Ascending aorta (tissue), 2 donors: ENCODE measurements around the gene S100A8. TPM values are rescaled to one million over a fixed set of nuclear protein-coding genes. Genes with fewer than 3 reads are reported as not detected.

Experiments
- DNase-seq, 2 donors: peaks; one replicate each; pipeline ENCODE4 v3.0.0-alpha.2; 2019; ENCODE audit warnings: low spot score in 2 of 2
- H3K27ac ChIP-seq, 2 donors: fragments of 200-600 bp; sonication (generic); one replicate each; pipeline ENCODE4 v1.5.1; 2016 to 2017; ENCODE audit warnings: mild to moderate bottlenecking in 1 of 2
- H3K27me3 ChIP-seq: fragments of 200-600 bp; sonication (generic); one replicate; pipeline ENCODE4 v1.5.1; 2017
- H3K36me3 ChIP-seq, 2 donors: fragments of 200-600 bp; sonication (generic); one replicate each; pipeline ENCODE4 v1.5.1; 2016
- H3K4me1 ChIP-seq, 2 donors: fragments of 200-600 bp; sonication (generic); one replicate each; pipeline ENCODE4 v1.5.1; 2016 to 2017; ENCODE audit warnings: mild to moderate bottlenecking in 1 of 2
- H3K4me3 ChIP-seq, 2 donors: fragments of 200-600 bp; sonication (generic); one replicate each; pipeline ENCODE4 v1.5.1; 2016 to 2017; ENCODE audit warnings: mild to moderate bottlenecking in 1 of 2
- H3K9me3 ChIP-seq, 2 donors: fragments of 200-600 bp; sonication (generic); one replicate each; pipeline ENCODE4 v1.5.1; 2016
- CTCF ChIP-seq, 3 experiments: fragments of 200-600 bp in 2 of 3; fragments of 450-650 bp in 1 of 3; sonication (generic) in 2 of 3; IDR thresholded peaks; one replicate each; pipeline ENCODE4 v1.5.1; 2016 to 2019; ENCODE audit warnings: antibody characterized with exemption in 3 of 3, mild to moderate bottlenecking in 1 of 3, moderate library complexity in 1 of 3
- intact Hi-C: fragments of 100-400 bp; cut with DNase I; formaldehyde crosslinking; loops from one replicate; pipeline ENCODE4 v1.15.1; 2023
- total RNA-seq: library from RNA; depleted of rRNA; stranded (reverse); fragments of >200 nt; gene quantifications from one replicate; pipeline ENCODE4 v1.1.0, GENCODE V29; 2016

S100A8 gene
- total RNA-seq, 1 donor from 2014 or later, result 33.5 TPM

GRCh38 chr1:153344718-153345025 is 46.2 kb downstream of the S100A8 start:
- no peaks in the 10 kb centered on the region for H3K36me3 ChIP-seq
- no peak overlapping the region for H3K4me3 ChIP-seq
- DNase-seq, result no peak
- no peak for TF ChIP-seq CTCF (IDR thresholded peaks at IDR 0.05)
- H3K27ac ChIP-seq, result no peak overlapping the region
- no peaks in the 10 kb centered on the region for H3K9me3 ChIP-seq
- H3K27me3 ChIP-seq, result no peaks in the 10 kb centered on the region
- no peaks in the 10 kb centered on the region for H3K4me1 ChIP-seq
- intact Hi-C loops, result no loop called here

DNA sequence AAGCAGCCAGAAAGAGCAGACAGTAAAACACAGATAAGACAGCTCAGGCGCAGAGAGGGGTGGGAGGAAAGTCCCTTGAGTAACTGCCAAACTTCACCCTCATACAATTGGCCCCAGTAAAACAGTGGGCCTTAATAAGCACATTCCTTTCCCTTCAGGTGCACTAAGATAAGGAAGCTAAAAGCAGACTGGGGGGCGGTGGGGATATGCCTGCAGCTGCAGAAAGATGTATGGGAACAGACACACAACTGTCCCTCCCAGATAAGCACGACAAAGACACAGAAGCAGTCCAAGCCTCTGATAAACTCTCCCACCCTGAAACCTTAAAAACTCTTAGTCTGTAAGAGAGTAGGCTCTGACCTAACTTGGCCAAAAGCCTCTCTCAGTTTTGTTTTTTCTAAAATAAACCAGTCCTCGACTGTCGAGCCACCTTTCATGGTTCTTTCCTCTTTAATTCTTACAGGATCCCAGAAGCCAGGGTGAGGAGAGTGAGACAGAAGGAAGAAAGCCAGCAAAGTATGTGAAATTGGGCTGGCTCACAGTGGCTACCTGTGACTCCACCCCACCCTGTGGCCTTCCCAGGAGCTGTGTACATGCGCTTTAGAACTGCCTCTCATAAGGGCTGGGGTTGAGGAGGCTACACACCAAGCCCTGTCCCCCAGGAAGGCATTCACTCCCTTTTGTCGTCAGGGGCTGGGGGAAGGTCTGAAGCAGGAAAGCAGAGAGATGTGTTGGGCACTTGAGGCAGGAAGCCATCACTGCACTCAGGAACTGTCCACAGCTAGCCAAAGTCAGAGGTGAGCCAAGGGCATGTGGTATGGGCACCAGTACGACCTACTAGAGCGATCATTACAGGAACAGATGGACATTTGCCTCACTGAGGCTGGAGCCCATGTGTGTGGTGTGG is 46.8 kb downstream of the S100A8 start:
- H3K27ac ChIP-seq, result no peak overlapping the region
- no peak for DNase-seq
- H3K36me3 ChIP-seq, result no peaks in the 10 kb centered on the region
- no peaks in the 10 kb centered on the region for H3K9me3 ChIP-seq
- H3K4me1 ChIP-seq, result no peaks in the 10 kb centered on the region
- intact Hi-C loops, result no loop called here
- no peak overlapping the region for H3K4me3 ChIP-seq
- no peaks in the 10 kb centered on the region for H3K27me3 ChIP-seq
- TF ChIP-seq CTCF (IDR thresholded peaks at IDR 0.05), result no peak

DNA sequence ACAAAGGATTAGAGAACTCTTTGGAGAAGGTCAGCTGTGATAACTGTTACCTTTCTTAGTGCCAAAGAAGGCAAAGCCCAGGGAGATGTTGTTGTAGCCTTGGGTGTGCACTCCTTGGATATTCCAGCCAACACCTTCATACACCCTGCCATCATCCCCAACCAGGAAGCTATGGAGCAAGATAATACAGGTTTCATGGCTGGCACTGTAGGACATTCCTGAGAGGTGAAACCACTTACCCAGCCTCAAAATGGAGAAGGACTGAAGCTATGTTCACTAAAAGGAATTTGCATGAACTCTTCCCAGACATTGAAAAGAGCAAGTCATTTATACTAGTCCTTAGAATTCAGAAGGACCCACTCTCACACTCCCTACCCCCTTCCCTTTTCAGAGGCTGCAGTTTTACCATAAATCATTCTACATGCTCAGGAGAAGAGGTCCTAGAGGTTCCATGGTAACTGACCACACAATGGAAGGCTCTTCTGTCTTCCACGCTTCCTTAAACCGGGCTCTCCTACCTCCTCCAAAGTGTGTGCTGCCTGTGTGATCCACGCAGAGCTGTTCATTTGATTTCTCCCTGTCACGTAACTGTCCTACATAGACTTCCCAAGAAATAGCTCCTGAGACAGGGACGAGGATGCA is 47.7 kb downstream of the S100A8 start:
- TF ChIP-seq CTCF (IDR thresholded peaks at IDR 0.05), result no peak
- no peak for DNase-seq
- no peaks in the 10 kb centered on the region for H3K36me3 ChIP-seq
- intact Hi-C loops, result no loop called here
- H3K27ac ChIP-seq, result no peak overlapping the region
- no peak overlapping the region for H3K4me3 ChIP-seq
- no peaks in the 10 kb centered on the region for H3K9me3 ChIP-seq
- H3K27me3 ChIP-seq, result no peaks in the 10 kb centered on the region
- no peaks in the 10 kb centered on the region for H3K4me1 ChIP-seq

GRCh38 chr1:153342178-153342577 is 48.7 kb downstream of the S100A8 start:
- no peaks in the 10 kb centered on the region for H3K9me3 ChIP-seq
- no peaks in the 10 kb centered on the region for H3K27me3 ChIP-seq
- no peaks in the 10 kb centered on the region for H3K36me3 ChIP-seq
- TF ChIP-seq CTCF (IDR thresholded peaks at IDR 0.05), result no peak
- H3K27ac ChIP-seq, result no peak overlapping the region
- intact Hi-C loops, result no loop called here
- no peak overlapping the region for H3K4me3 ChIP-seq
- DNase-seq, result no peak
- no peaks in the 10 kb centered on the region for H3K4me1 ChIP-seq

GRCh38 chr1:153341431-153341934 is 49.4 kb downstream of the S100A8 start:
- no peak overlapping the region for H3K4me3 ChIP-seq
- intact Hi-C loops, result no loop called here

More at GRCh38 chr1:153341431-153341934, 49.4 kb downstream of the S100A8 start:
- Histone ChIP-seq H3K4me1 (no peaks in the 10 kb centered on the region), H3K27me3 (no peaks in the 10 kb centered on the region), H3K9me3 (no peaks in the 10 kb centered on the region), H3K27ac (no peak overlapping the region), H3K36me3 (no peaks in the 10 kb centered on the region)
- no peak for DNase-seq
- TF ChIP-seq CTCF (IDR thresholded peaks at IDR 0.05), result no peak
